DOHH2 (cell line): ENCODE data around the gene CUBN.

Experiments used
- H3F3A ChIP-seq: fragments of 200-600 bp; sonication (generic), shearing (Covaris generic); 2 replicates; pipeline ENCODE4 v1.6.0; 2016; ENCODE audit warnings: antibody characterized with exemption, mild to moderate bottlenecking; ENCODE audit not compliant: control insufficient read depth, insufficient read depth
- H3K27ac ChIP-seq: fragments of 200-600 bp; sonication (generic); 2 replicates; pipeline ENCODE4 v1.5.1; 2014; ENCODE audit warnings: low read depth, mild to moderate bottlenecking, low read length, moderate library complexity
- H3K27me3 ChIP-seq: fragments of 200-600 bp; sonication (generic); 2 replicates; pipeline ENCODE4 v1.6.1; 2014; ENCODE audit warnings: mild to moderate bottlenecking, low read length, mixed read lengths; ENCODE audit not compliant: control insufficient read depth
- H3K36me3 ChIP-seq: fragments of 200-600 bp; sonication (generic); 2 replicates; pipeline ENCODE4 v1.6.1; 2014; ENCODE audit warnings: mild to moderate bottlenecking, low read length, moderate library complexity, mixed read lengths; ENCODE audit not compliant: control insufficient read depth
- H3K4me1 ChIP-seq: fragments of 200-600 bp; sonication (generic); 2 replicates; pipeline ENCODE4 v1.6.1; 2014; ENCODE audit warnings: mild to moderate bottlenecking, low read length, mixed read lengths; ENCODE audit not compliant: control insufficient read depth
- H3K4me2 ChIP-seq: fragments of 200-600 bp; sonication (generic); 2 replicates; pipeline ENCODE4 v1.6.0; 2014; ENCODE audit warnings: mild to moderate bottlenecking, low read length, moderate library complexity
- H3K4me3 ChIP-seq: fragments of 200-600 bp; sonication (generic); 2 replicates; pipeline ENCODE4 v1.5.1; 2014; ENCODE audit warnings: mild to moderate bottlenecking, low read length, mixed read lengths
- H3K79me2 ChIP-seq: fragments of 200-600 bp; sonication (generic); 2 replicates; pipeline ENCODE4 v1.6.1; 2014; ENCODE audit warnings: mild to moderate bottlenecking, low read length, mixed read lengths; ENCODE audit not compliant: control insufficient read depth
- H3K9me2 ChIP-seq: fragments of 200-600 bp; sonication (generic); replicated peaks from 2 replicates; pipeline ENCODE4 v1.6.1; 2014; ENCODE audit warnings: mild to moderate bottlenecking, low read length, mixed read lengths; ENCODE audit not compliant: control insufficient read depth
- H3K9me3 ChIP-seq: fragments of 200-600 bp; sonication (generic); 2 replicates; pipeline ENCODE4 v1.6.1; 2014; ENCODE audit warnings: antibody characterized with exemption, low read length, mixed read lengths; ENCODE audit not compliant: control insufficient read depth, insufficient read depth
- H4K20me1 ChIP-seq: fragments of 200-600 bp; sonication (generic); 2 replicates; pipeline ENCODE4 v1.6.0; 2014; ENCODE audit warnings: low read depth, mild to moderate bottlenecking, antibody characterized with exemption, low read length, moderate library complexity; ENCODE audit not compliant: control insufficient read depth, insufficient read depth
- CTCF ChIP-seq: fragments of 200-600 bp; sonication (generic); IDR thresholded peaks from one replicate; pipeline ENCODE4 v1.5.1; 2014; ENCODE audit warnings: antibody characterized with exemption, mild to moderate bottlenecking, low read depth, low read length; ENCODE audit not compliant: poor library complexity, severe bottlenecking
- EZH2phosphoT487 ChIP-seq: fragments of 200-600 bp; sonication (generic); IDR thresholded peaks from 2 replicates; pipeline ENCODE4 v1.6.1; 2017; ENCODE audit warnings: borderline replicate concordance, mild to moderate bottlenecking, antibody characterized with exemption, low read length, moderate library complexity, mixed read lengths

Gene CUBN

GRCh38 chr10:16867990-16868389 lies 261.6 kb downstream of the CUBN start:
- Histone ChIP-seq H3K4me2 (no peak overlapping the region), H4K20me1 (no peaks in the 10 kb centered on the region), H3K9me2 (no peaks in the 10 kb centered on the region), H3K4me1 (no peaks in the 10 kb centered on the region), H3F3A (no peaks in the 10 kb centered on the region), H3K36me3 (no peaks in the 10 kb centered on the region), H3K9me3 (no peaks in the 10 kb centered on the region), H3K79me2 (no peaks in the 10 kb centered on the region), H3K27me3 (no peaks in the 10 kb centered on the region), H3K27ac (no peak overlapping the region), H3K4me3 (no peak overlapping the region)
- TF ChIP-seq EZH2phosphoT487 (no peak), CTCF (no peak)

- no peak for TF ChIP-seq EZH2phosphoT487
- no peak for TF ChIP-seq CTCF
- H4K20me1 ChIP-seq, result no peaks in the 10 kb centered on the region
- H3K27ac ChIP-seq, result no peak overlapping the region
- no peak overlapping the region for H3K4me2 ChIP-seq
- no peak overlapping the region for H3K4me3 ChIP-seq
- no peaks in the 10 kb centered on the region for H3K36me3 ChIP-seq
- H3K4me1 ChIP-seq, result no peaks in the 10 kb centered on the region
- H3K9me3 ChIP-seq, result no peaks in the 10 kb centered on the region
- H3F3A ChIP-seq, result no peaks in the 10 kb centered on the region
- no peaks in the 10 kb centered on the region for H3K9me2 ChIP-seq
- no peaks in the 10 kb centered on the region for H3K79me2 ChIP-seq
- no peaks in the 10 kb centered on the region for H3K27me3 ChIP-seq
Observed at GRCh38 chr10:16867556-16867955, 262.1 kb downstream of the CUBN start.

GRCh38 chr10:16866541-16867275 lies 262.9 kb downstream of the CUBN start:
- Histone ChIP-seq H3K27me3 (no peaks in the 10 kb centered on the region), H3F3A (no peaks in the 10 kb centered on the region), H3K79me2 (no peaks in the 10 kb centered on the region), H3K4me2 (no peak overlapping the region), H3K9me2 (no peaks in the 10 kb centered on the region), H4K20me1 (no peaks in the 10 kb centered on the region), H3K4me3 (no peak overlapping the region), H3K36me3 (no peaks in the 10 kb centered on the region), H3K9me3 (no peaks in the 10 kb centered on the region), H3K27ac (no peak overlapping the region), H3K4me1 (no peaks in the 10 kb centered on the region)
- TF ChIP-seq CTCF (no peak), EZH2phosphoT487 (no peak)
